ENCODE measurements around the gene KLK15. TPM values are rescaled to one million over a fixed set of nuclear protein-coding genes. Genes with fewer than 3 reads are reported as not detected.

Gene KLK15
- total and polyA plus RNA-seq, 2 of the 4 experiments (the other 2 are of a cell fraction), result not detected

DNA sequence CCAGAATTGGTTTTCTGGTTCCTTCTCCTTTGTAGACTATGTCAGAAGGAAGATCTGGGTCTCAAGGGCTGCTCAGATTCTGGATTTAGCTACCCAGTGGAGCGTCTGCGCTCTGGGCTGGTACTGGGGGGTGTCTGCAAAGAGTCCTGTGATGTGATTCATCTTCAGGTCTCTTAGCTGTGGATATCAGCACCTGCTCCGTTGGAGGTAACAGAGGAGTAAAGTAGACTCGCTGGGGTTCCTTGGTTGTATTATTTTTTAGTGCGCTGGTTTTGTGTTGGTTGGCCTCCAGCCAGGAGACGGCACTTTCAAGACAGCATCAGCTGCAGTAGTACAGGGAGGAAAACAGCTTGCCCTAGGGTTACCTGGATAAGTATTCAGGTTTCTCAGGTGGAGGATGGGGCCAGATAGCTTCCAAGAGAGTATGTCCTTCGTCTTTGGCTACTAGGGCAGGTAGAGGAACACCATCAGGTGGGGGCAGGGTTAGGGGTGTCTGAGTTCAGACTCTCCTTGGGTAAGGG is 10.4 kb upstream of the KLK15 start:
- no peak for DNase-seq
- Histone ChIP-seq H2AK9ac (replicated peaks; ENCODE audit: low read depth, low read length, poor library complexity) (no peak overlapping the region), H2AFZ (replicated peaks; ENCODE audit: low read length, poor library complexity) (no peak overlapping the region), H3K18ac (ENCODE audit: low read depth, low read length) (no peak overlapping the region), H3K4me3 (ENCODE audit: insufficient read depth, low read depth, low read length) (no peak overlapping the region), H3K36me3 (ENCODE audit: control insufficient read depth, insufficient read depth, low read length) (no peaks in the 10 kb centered on the region), H3K56ac (ENCODE audit: extremely low read depth, insufficient read depth, low read length) (no peak overlapping the region), H3K27ac (ENCODE audit: insufficient read depth, low read length) (no peak overlapping the region), H3K4ac (ENCODE audit: low read depth, low read length) (no peak overlapping the region), H3K9ac (ENCODE audit: low read depth, low read length) (no peak overlapping the region), H4K20me1 (ENCODE audit: insufficient read depth, low read length) (no peaks in the 10 kb centered on the region), H4K91ac (ENCODE audit: insufficient read depth, low read depth, low read length) (no peak overlapping the region), H2AK5ac (ENCODE audit: low read depth, low read length) (no peak overlapping the region), H3K23ac (ENCODE audit: low read depth, low read length) (no peak overlapping the region), H2BK20ac (ENCODE audit: low read depth, low read length) (no peak overlapping the region), H4K8ac (ENCODE audit: low read depth in 2 of 2, low read length in 2 of 2) (no peak overlapping the region), H3K4me2 (ENCODE audit: low read depth, low read length) (no peak overlapping the region), H4K5ac (ENCODE audit: low read depth, low read length) (no peak overlapping the region), H2BK120ac (ENCODE audit: low read depth, low read length) (no peak overlapping the region), H3K14ac (replicated peaks; ENCODE audit: low read depth, low read length) (no peak overlapping the region), H2BK15ac (ENCODE audit: low read depth, low read length) (no peak overlapping the region), H3K9me3 (ENCODE audit: control insufficient read depth, insufficient read depth, low read length) (no peaks in the 10 kb centered on the region), H2BK5ac (ENCODE audit: low read depth, low read length, poor library complexity, severe bottlenecking) (no peak overlapping the region), H3K4me1 (ENCODE audit: control insufficient read depth, insufficient read depth, low read length) (no peaks in the 10 kb centered on the region), H3K27me3 (ENCODE audit: control insufficient read depth, insufficient read depth, low read length) (no peaks in the 10 kb centered on the region; the same call in 1 of the 2 replicates), H3K79me1 (ENCODE audit: low read depth in 1 of 2, low read length in 2 of 2) (no peaks in the 10 kb centered on the region), H3K9me1 (ENCODE audit: insufficient read depth, low read length) (no peaks in the 10 kb centered on the region)
- no peak for ATAC-seq (ENCODE audit: low read depth)
- TF ChIP-seq, protein P1, sequence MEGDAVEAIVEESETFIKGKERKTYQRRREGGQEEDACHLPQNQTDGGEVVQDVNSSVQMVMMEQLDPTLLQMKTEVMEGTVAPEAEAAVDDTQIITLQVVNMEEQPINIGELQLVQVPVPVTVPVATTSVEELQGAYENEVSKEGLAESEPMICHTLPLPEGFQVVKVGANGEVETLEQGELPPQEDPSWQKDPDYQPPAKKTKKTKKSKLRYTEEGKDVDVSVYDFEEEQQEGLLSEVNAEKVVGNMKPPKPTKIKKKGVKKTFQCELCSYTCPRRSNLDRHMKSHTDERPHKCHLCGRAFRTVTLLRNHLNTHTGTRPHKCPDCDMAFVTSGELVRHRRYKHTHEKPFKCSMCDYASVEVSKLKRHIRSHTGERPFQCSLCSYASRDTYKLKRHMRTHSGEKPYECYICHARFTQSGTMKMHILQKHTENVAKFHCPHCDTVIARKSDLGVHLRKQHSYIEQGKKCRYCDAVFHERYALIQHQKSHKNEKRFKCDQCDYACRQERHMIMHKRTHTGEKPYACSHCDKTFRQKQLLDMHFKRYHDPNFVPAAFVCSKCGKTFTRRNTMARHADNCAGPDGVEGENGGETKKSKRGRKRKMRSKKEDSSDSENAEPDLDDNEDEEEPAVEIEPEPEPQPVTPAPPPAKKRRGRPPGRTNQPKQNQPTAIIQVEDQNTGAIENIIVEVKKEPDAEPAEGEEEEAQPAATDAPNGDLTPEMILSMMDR (conservative IDR thresholded peaks at IDR 0.05; ENCODE audit: low read depth, low read length), result no peak
- TF ChIP-seq MAZ (IDR thresholded peaks at IDR 0.05; ENCODE audit: borderline replicate concordance, low read depth, low read length) (no peak), MXI1 (IDR thresholded peaks at IDR 0.05; ENCODE audit: borderline replicate concordance, low read depth, low read length) (no peak), RAD21 (IDR thresholded peaks at IDR 0.05; ENCODE audit: low read length) (no peak), SMC3 (IDR thresholded peaks at IDR 0.05; ENCODE audit: low read depth, low read length) (no peak), FOS (IDR thresholded peaks at IDR 0.05; ENCODE audit: low read depth, low read length) (no peak)
- TF ChIP-seq, protein P2, sequence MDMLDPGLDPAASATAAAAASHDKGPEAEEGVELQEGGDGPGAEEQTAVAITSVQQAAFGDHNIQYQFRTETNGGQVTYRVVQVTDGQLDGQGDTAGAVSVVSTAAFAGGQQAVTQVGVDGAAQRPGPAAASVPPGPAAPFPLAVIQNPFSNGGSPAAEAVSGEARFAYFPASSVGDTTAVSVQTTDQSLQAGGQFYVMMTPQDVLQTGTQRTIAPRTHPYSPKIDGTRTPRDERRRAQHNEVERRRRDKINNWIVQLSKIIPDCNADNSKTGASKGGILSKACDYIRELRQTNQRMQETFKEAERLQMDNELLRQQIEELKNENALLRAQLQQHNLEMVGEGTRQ (IDR thresholded peaks at IDR 0.05; ENCODE audit: low read depth, low read length), result no peak
- BruUV-seq (replicated peaks), result no TSS peak
- ChIA-PET CTCF (no interaction called here), POLR2A (ENCODE audit: unreplicated experiment) (no interaction called here)
- dilution Hi-C loops (cut with HindIII; ENCODE audit: low sequenced_read_pairs, unreplicated experiment), result no loop called here
- in situ Hi-C loops (cut with MboI; ENCODE audit: low sequenced_read_pairs), result no loop called here
- intact Hi-C loops (cut with micrococcal nuclease), result no loop called here
- no CpG with 5 or more reads among the region's 7 CpGs for WGBS, 2 experiments (ENCODE audit: extremely low coverage in 2 of 2, insufficient read length in 1 of 2)

All from IMR-90 (cell line).